ENCODE results near the gene USP40.

GRCh38 chr2:233455491-233455890, 111.1 kb downstream of the USP40 start:
- TF ChIP-seq POLR2A (IDR thresholded peaks at IDR 0.05; ENCODE audit: low read depth) (no peak), POLR2AphosphoS5 (IDR thresholded peaks at IDR 0.05) (no peak)
- TF ChIP-seq, protein P1, sequence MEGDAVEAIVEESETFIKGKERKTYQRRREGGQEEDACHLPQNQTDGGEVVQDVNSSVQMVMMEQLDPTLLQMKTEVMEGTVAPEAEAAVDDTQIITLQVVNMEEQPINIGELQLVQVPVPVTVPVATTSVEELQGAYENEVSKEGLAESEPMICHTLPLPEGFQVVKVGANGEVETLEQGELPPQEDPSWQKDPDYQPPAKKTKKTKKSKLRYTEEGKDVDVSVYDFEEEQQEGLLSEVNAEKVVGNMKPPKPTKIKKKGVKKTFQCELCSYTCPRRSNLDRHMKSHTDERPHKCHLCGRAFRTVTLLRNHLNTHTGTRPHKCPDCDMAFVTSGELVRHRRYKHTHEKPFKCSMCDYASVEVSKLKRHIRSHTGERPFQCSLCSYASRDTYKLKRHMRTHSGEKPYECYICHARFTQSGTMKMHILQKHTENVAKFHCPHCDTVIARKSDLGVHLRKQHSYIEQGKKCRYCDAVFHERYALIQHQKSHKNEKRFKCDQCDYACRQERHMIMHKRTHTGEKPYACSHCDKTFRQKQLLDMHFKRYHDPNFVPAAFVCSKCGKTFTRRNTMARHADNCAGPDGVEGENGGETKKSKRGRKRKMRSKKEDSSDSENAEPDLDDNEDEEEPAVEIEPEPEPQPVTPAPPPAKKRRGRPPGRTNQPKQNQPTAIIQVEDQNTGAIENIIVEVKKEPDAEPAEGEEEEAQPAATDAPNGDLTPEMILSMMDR (IDR thresholded peaks at IDR 0.05), result no peak

All from esophagus muscularis mucosa (tissue), 3 donors.